ENCODE data around the gene ZNF574.

- no peak for TF ChIP-seq EZH2 (IDR thresholded peaks at IDR 0.05; ENCODE audit: borderline replicate concordance, low read depth, low read length, severe bottlenecking)
- TF ChIP-seq CTCF (IDR thresholded peaks at IDR 0.05; ENCODE audit: extremely low read depth in 1 of 2, insufficient read depth in 1 of 2, low read depth in 1 of 2, low read length in 2 of 2): no peak
- TF ChIP-seq POLR2AphosphoS5 (IDR thresholded peaks at IDR 0.05; ENCODE audit: insufficient read depth, low read depth, low read length): no peak
- no peak for TF ChIP-seq POLR2A (IDR thresholded peaks at IDR 0.05; ENCODE audit: low read depth, low read length)
- TF ChIP-seq MYC (IDR thresholded peaks at IDR 0.05; ENCODE audit: low read depth, low read length): no peak
- TF ChIP-seq MAX (IDR thresholded peaks at IDR 0.05; ENCODE audit: insufficient read depth, insufficient read length): no peak
- TF ChIP-seq JUN (IDR thresholded peaks at IDR 0.05; ENCODE audit: borderline replicate concordance, insufficient read depth, insufficient read length, low read depth): no peak
Measured at GRCh38 chr19:42089772-42090171, 13.8 kb downstream of the ZNF574 start.

All from endothelial cell of umbilical vein (primary cell).